Thoracic aorta (tissue), 2 donors: Measurements from ENCODE around the gene GGT6. TPM values are rescaled to one million over a fixed set of nuclear protein-coding genes. Genes with fewer than 3 reads are reported as not detected.
"Not testable (repeated sequence)": the region's sequence is repeated elsewhere in the genome, so short reads cannot be mapped to it uniquely, and the experiment has no call there.

Experiments
- ATAC-seq: fragments of 150-250 bp; one replicate; pipeline ENCODE4 v1.8.0; 2017; ENCODE audit warnings: low read depth; ENCODE audit not compliant: insufficient number of reproducible peaks, low FRiP score
- DNase-seq: peaks from one replicate; pipeline ENCODE4 v3.0.0-alpha.2; 2020; ENCODE audit warnings: low spot score
- H3K27ac ChIP-seq, 2 donors: fragments of 200-600 bp; sonication (generic); 1 replicate in 1 of 2; 2 replicates in 1 of 2; pipeline ENCODE4 v1.5.1; 2016; ENCODE audit warnings: mild to moderate bottlenecking in 2 of 2, moderate library complexity in 2 of 2
- H3K27me3 ChIP-seq: fragments of 200-600 bp; sonication (generic); replicated peaks from 2 replicates; pipeline ENCODE4 v1.6.0; 2016; ENCODE audit warnings: mild to moderate bottlenecking; ENCODE audit not compliant: insufficient read depth
- H3K36me3 ChIP-seq: fragments of 200-600 bp; sonication (generic); one replicate; pipeline ENCODE4 v1.5.1; 2016
- H3K4me1 ChIP-seq, 2 donors: fragments of 200-600 bp; sonication (generic); 1 replicate in 1 of 2; 2 replicates in 1 of 2; pipeline versions ENCODE4 v1.5.1 to v1.6.0; 2016; ENCODE audit warnings: low read depth in 2 of 2, mild to moderate bottlenecking in 1 of 2; ENCODE audit not compliant: control insufficient read depth in 1 of 2
- H3K4me3 ChIP-seq: fragments of 200-600 bp; sonication (generic); 2 replicates; pipeline ENCODE4 v1.5.1; 2016; ENCODE audit warnings: mild to moderate bottlenecking
- H3K9me3 ChIP-seq: fragments of 200-600 bp; sonication (generic); 2 replicates; pipeline ENCODE4 v1.5.1; 2016
- total RNA-seq, 2 donors: library from RNA; depleted of rRNA; stranded (reverse); fragments of >200 nt; gene quantifications; one replicate each; pipeline versions ENCODE4 v1.1.0 to v1.2.3, GENCODE V29; 2016
- TF ChIP-seq, protein P1 (sequence below): fragments of 200-600 bp; sonication (generic); IDR thresholded peaks from one replicate; pipeline ENCODE4 v1.5.1; 2019; ENCODE audit warnings: antibody characterized with exemption

The GGT6 gene
- total RNA-seq, 2 donors from 2014 or later = not detected

DNA sequence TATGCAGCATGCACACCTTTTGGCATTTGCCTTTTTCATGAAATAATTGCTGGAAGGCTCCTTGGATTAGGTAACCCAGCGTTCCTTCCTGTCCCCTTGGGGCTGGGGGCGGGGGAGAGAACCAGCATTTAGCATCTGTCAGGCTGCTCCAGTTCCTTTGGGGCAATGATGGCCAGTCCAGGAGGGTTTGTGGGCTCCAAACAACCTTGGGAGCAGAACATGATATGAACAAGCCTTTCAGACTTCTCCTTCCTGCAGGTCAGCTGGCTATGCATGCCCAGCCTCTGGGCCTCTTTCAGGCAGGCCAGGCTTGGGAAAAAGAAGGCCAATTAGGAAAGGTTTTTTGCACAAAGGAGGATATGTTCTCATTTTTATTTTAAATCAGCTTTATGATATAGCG lies 22.8 kb upstream of the GGT6 start:
- Histone ChIP-seq H3K27ac (no peak overlapping the region), H3K27me3 (no peaks in the 10 kb centered on the region)
- no peak for ATAC-seq

DNA sequence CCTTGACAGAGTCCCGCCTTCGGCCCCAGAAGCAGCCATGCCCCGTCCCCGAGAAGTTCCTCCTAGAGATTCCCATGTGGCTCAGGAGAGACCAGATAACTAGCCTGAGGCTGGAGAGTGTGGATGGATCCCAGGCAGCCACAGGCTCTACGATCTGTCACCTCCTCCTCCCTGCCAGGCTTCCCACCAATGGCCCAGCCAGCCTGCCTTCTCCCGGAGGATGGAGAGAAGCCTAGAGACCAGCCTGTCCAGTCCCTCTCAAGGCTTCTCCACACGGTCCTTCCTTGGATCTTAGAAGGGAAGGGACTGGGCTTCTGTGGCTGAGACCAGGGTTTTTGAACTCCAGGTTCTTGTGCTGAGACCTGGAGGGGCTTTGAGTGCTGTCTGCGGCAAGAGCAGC lies 22.3 kb upstream of the GGT6 start:
- TF ChIP-seq, protein P1, sequence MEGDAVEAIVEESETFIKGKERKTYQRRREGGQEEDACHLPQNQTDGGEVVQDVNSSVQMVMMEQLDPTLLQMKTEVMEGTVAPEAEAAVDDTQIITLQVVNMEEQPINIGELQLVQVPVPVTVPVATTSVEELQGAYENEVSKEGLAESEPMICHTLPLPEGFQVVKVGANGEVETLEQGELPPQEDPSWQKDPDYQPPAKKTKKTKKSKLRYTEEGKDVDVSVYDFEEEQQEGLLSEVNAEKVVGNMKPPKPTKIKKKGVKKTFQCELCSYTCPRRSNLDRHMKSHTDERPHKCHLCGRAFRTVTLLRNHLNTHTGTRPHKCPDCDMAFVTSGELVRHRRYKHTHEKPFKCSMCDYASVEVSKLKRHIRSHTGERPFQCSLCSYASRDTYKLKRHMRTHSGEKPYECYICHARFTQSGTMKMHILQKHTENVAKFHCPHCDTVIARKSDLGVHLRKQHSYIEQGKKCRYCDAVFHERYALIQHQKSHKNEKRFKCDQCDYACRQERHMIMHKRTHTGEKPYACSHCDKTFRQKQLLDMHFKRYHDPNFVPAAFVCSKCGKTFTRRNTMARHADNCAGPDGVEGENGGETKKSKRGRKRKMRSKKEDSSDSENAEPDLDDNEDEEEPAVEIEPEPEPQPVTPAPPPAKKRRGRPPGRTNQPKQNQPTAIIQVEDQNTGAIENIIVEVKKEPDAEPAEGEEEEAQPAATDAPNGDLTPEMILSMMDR = no peak
- peaks cover 5 to 13% of the 10 kb centered on the region in 2 donors for H3K4me1 ChIP-seq
- H3K9me3 ChIP-seq = no peaks in the 10 kb centered on the region
- H3K36me3 ChIP-seq = no peaks in the 10 kb centered on the region
- no peak overlapping the region for H3K27ac ChIP-seq
- DNase-seq (no peak), ATAC-seq (no peak)
- H3K27me3 ChIP-seq = no peaks in the 10 kb centered on the region
- H3K4me3 ChIP-seq = no peak overlapping the region

More for the DNA sequence above, 22.8 kb upstream of the GGT6 start:
- Histone ChIP-seq H3K9me3 (no peaks in the 10 kb centered on the region), H3K4me3 (no peak overlapping the region), H3K4me1 (peaks cover 5 to 13% of the 10 kb centered on the region in 2 donors), H3K36me3 (no peaks in the 10 kb centered on the region)
- TF ChIP-seq, protein P1 = no peak
- DNase-seq = no peak

DNA sequence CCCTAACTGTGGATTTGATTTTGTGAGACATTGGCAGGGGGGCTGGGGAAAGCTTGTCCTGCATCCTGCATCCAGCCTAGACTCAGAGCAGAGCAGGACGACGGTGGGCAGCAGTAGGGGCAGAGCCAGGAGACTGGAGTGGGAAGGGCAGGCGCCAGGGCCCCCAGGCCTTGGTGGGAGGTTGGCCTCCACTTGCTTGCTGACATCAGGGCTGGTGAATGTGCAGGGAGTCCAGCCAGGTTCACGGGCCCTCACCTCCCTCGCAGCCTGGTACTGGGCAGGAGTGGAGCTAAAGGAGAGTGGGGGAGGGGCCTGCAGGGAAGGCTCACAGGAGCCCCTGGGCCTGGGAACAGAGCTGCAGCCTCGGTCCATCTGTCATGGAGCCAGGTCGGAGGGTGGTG lies 21.7 kb upstream of the GGT6 start:
- Histone ChIP-seq H3K36me3 (no peaks in the 10 kb centered on the region), H3K27ac (no peak overlapping the region), H3K4me3 (no peak overlapping the region), H3K9me3 (no peaks in the 10 kb centered on the region), H3K27me3 (no peaks in the 10 kb centered on the region), H3K4me1 (peaks cover 5 to 13% of the 10 kb centered on the region in 2 donors)
- no peak for DNase-seq
- ATAC-seq = no peak
- TF ChIP-seq, protein P1 = no peak

DNA sequence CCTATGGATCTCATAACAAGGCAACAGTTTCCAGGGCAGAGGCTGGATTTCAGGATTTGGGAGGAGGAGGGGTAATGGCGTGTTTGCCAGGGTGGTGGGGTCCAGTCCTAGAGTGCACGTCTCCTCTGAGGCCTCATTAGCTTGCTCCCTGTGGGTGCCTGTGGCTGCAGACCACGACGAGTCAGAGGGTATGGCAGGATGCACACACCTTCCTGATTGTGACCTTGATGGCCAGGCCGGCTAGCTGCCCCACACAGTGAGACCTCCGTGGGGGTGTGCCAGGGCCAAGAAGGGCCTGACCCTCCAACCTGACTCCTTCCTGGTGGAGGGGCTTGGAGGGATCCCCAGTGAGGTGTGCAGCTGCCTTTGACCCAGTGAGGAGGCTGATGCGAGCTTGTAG lies 19.9 kb upstream of the GGT6 start:
- H3K9me3 ChIP-seq = no peaks in the 10 kb centered on the region
- no peaks in the 10 kb centered on the region for H3K27me3 ChIP-seq
- no peak overlapping the region for H3K27ac ChIP-seq
- DNase-seq (no peak), ATAC-seq (no peak)
- no peaks in the 10 kb centered on the region for H3K36me3 ChIP-seq
- H3K4me1 ChIP-seq = peaks cover 5 to 13% of the 10 kb centered on the region in 2 donors
- no peak overlapping the region for H3K4me3 ChIP-seq
- TF ChIP-seq, protein P1 = no peak

DNA sequence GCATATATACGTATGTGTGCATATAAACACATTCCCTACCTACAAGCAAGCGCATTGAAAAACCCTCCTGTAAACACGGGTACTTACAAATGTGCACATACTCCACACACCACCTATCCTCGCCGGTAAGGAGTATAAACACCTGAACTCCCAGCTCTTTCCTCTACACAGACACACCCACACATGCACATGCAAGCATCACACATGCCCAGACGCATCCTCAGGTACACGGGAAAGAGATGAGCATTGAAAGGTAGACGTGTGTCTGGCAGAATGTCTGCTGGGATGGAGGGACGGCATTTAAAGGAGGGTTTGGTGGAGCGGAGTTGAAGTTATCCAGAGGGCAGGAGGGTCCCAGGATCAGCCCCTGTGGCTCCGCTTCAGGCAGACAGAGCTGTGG lies 19.3 kb upstream of the GGT6 start:
- H3K27ac ChIP-seq = no peak overlapping the region
- peaks cover 5 to 10% of the 10 kb centered on the region in 2 donors for H3K4me1 ChIP-seq
- DNase-seq = no peak
- no peaks in the 10 kb centered on the region for H3K9me3 ChIP-seq
- no peaks in the 10 kb centered on the region for H3K36me3 ChIP-seq
- TF ChIP-seq, protein P1 = no peak
- no peak for ATAC-seq
- no peak overlapping the region for H3K4me3 ChIP-seq
- no peaks in the 10 kb centered on the region for H3K27me3 ChIP-seq

DNA sequence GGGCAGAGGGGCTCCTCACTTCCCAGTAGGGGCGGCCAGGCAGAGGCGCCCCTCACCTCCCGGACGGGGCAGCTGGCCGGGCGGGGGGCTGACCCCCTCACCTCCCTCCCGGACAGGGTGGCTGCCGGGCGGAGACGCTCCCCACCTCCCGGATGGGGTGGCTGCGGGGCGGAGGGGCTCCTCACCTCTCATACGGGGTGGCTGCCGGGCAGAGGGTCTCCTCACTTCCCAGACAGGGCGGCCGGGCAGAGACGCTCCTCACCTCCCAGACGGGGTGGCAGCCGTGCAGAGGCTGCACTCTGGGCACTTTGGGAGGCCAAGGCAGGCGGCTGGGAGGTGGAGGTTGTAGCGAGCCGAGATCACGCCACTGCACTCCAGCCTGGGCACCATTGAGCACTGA lies 18.0 kb upstream of the GGT6 start:
- H3K27ac ChIP-seq, H3K36me3 ChIP-seq, H3K27me3 ChIP-seq, DNase-seq, ATAC-seq, H3K9me3 ChIP-seq, H3K4me3 ChIP-seq, H3K4me1 ChIP-seq: not testable (repeated sequence)
